Endodermal cell (in vitro differentiated cells): Measurements from ENCODE around the gene ENAH. TPM values are rescaled to one million over a fixed set of nuclear protein-coding genes. Genes with fewer than 3 reads are reported as not detected.

ENCODE experiments used
- DNase-seq: peaks from one replicate; pipeline ENCODE4 v3.0.0-alpha.2; 2017
- H3K27ac ChIP-seq: 2 replicates; pipeline ENCODE4 v1.5.1; 2013; ENCODE audit warnings: mild to moderate bottlenecking, low read depth, low read length, moderate library complexity
- H3K27me3 ChIP-seq: 2 replicates; pipeline ENCODE4 v1.6.1; 2013; ENCODE audit warnings: mild to moderate bottlenecking, low read length, moderate library complexity; ENCODE audit not compliant: insufficient read depth, control insufficient read depth, poor library complexity, severe bottlenecking
- H3K36me3 ChIP-seq: 2 replicates; pipeline ENCODE4 v1.7.0; 2013; ENCODE audit warnings: mild to moderate bottlenecking, low read length, moderate library complexity; ENCODE audit not compliant: control insufficient read depth, insufficient read depth
- H3K4me1 ChIP-seq: one replicate; pipeline ENCODE4 v1.7.0; 2013; ENCODE audit warnings: low read length; ENCODE audit not compliant: control insufficient read depth, insufficient read depth
- H3K4me3 ChIP-seq: 2 replicates; pipeline ENCODE4 v1.5.1; 2013; ENCODE audit warnings: mild to moderate bottlenecking, low read length, moderate library complexity
- H3K9ac ChIP-seq: 2 replicates; pipeline ENCODE4 v1.6.1; 2013; ENCODE audit warnings: mild to moderate bottlenecking, low read length, moderate library complexity; ENCODE audit not compliant: poor library complexity, severe bottlenecking; ENCODE audit errors: extremely low read depth
- H3K9me3 ChIP-seq: 2 replicates; pipeline ENCODE4 v1.6.1; 2013; ENCODE audit warnings: mild to moderate bottlenecking, low read length, moderate library complexity; ENCODE audit not compliant: control insufficient read depth
- H3K27ac Mint-ChIP-seq: 2 replicates; pipeline ENCODE4 v1.8.0; 2020; ENCODE audit warnings: mixed read lengths
- H3K27me3 Mint-ChIP-seq: 2 replicates; pipeline ENCODE4 v1.8.0; 2021; ENCODE audit warnings: mild to moderate bottlenecking, mixed read lengths; ENCODE audit not compliant: insufficient read depth
- H3K36me3 Mint-ChIP-seq: 2 replicates; pipeline ENCODE4 v1.8.0; 2020; ENCODE audit warnings: low read depth, mixed read lengths
- H3K4me1 Mint-ChIP-seq: 2 replicates; pipeline ENCODE4 v1.8.0; 2020; ENCODE audit warnings: mixed read lengths
- H3K4me3 Mint-ChIP-seq: 2 replicates; pipeline ENCODE4 v1.8.0; 2020; ENCODE audit warnings: mild to moderate bottlenecking, moderate library complexity, mixed read lengths
- H3K9me3 Mint-ChIP-seq: 2 replicates; pipeline ENCODE4 v1.8.0; 2020; ENCODE audit warnings: mild to moderate bottlenecking, mixed read lengths
- WGBS, 2 experiments: methylation state at CpG; one replicate each; pipeline versions ENCODE4 v1.1.5 to v1.1.7; 2013; ENCODE audit warnings: missing lambda C conversion rate in 2 of 2, mixed read lengths in 1 of 2; ENCODE audit not compliant: insufficient coverage in 1 of 2, insufficient read length in 1 of 2; 5-methylcytosine and 5-hydroxymethylcytosine counted together
- total RNA-seq, 2 donors: library from RNA; stranded (reverse); fragmentation: NEBNext Ultra II Directional in 1 of 2; extraction: Animal tissue kit (Norgen Biotek cat#: 25700) in 1 of 2; gene quantifications; 2 replicates in 1 of 2; 3 replicates in 1 of 2; pipeline ENCODE4 v1.2.1, GENCODE V29; 2021
- TF ChIP-seq, protein P1 (sequence below): fragments of 200-600 bp; sonication (generic); conservative IDR thresholded peaks from 2 replicates; pipeline ENCODE4 v1.5.0; 2021; ENCODE audit warnings: antibody characterized with exemption, mild to moderate bottlenecking

The ENAH gene
- total RNA-seq, 2 donors from 2014 or later: 263 to 267 TPM

DNA sequence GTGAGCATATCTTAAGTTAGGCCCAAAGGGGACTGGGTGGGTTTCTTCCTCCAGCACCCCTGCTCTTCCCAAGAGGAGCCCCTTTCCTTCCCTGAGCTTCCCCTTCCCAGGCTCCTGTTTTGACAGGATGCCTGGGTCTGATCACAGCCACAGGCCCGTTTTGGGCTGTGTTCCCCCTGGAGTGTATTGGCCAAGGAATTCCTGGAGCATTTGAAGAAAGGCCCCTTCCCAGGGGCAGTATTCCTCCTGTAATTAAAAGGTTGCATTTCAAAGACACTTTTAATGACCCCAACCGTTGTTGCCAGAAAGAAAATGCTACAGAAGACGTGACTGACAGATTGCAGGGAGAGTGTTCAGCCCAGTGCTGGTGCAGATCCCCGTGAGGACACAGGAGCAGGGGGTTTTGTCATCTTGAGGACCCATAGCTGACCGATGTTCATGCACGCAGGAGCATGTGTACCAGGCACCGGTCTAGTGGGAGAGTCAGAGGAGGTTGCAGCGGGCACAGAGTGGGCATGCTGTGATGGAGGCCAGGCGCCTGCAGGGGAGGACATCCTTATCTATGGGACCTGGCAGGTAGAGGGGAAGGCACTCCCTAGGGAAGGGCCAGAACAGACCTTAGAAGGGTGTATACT is 205.8 kb downstream of the ENAH start:
- Mint-ChIP-seq H3K9me3 (no peaks in the 10 kb centered on the region), H3K27ac (no peak overlapping the region), H3K4me1 (peaks cover 20% of the 10 kb centered on the region), H3K4me3 (no peak overlapping the region), H3K36me3 (no peaks in the 10 kb centered on the region), H3K27me3 (peaks cover 40% of the 10 kb centered on the region)
- no peak overlapping the region for H3K27ac ChIP-seq
- peaks cover 10% of the 10 kb centered on the region for H3K4me1 ChIP-seq
- TF ChIP-seq, protein P1, sequence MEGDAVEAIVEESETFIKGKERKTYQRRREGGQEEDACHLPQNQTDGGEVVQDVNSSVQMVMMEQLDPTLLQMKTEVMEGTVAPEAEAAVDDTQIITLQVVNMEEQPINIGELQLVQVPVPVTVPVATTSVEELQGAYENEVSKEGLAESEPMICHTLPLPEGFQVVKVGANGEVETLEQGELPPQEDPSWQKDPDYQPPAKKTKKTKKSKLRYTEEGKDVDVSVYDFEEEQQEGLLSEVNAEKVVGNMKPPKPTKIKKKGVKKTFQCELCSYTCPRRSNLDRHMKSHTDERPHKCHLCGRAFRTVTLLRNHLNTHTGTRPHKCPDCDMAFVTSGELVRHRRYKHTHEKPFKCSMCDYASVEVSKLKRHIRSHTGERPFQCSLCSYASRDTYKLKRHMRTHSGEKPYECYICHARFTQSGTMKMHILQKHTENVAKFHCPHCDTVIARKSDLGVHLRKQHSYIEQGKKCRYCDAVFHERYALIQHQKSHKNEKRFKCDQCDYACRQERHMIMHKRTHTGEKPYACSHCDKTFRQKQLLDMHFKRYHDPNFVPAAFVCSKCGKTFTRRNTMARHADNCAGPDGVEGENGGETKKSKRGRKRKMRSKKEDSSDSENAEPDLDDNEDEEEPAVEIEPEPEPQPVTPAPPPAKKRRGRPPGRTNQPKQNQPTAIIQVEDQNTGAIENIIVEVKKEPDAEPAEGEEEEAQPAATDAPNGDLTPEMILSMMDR: no peak
- WGBS, 2 experiments: 72 to 77% methylated on average over 9 of the region's 9 CpGs
- H3K36me3 ChIP-seq: no peaks in the 10 kb centered on the region
- DNase-seq: peak; percentile 62
- no peak overlapping the region for H3K4me3 ChIP-seq
- H3K9ac ChIP-seq: no peak overlapping the region
- H3K9me3 ChIP-seq: no peaks in the 10 kb centered on the region
- H3K27me3 ChIP-seq: no peaks in the 10 kb centered on the region

DNA sequence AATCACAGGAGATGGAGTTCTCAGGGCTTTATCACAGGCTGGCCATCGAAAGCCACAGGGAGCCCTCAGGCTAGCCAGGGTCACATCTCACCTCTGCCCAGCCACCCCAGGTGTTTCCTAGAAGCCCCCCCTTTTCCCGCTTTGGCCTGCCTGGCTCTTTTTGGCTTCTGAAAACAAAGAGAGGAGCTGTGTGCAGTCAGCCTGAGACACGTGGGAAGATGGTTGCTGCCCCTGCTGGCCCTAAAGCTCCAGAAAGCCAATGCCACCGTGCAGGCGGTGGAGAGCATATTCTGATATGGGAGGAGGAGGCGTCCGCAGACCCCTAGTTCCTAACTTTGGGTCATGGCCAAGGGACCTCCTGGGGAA is 206.3 kb downstream of the ENAH start:
- H3K27me3 ChIP-seq: no peaks in the 10 kb centered on the region
- H3K36me3 ChIP-seq: no peaks in the 10 kb centered on the region
- DNase-seq: peak; percentile 82
- TF ChIP-seq, protein P1: peak; percentile 45
- Mint-ChIP-seq H3K4me1 (peaks cover 21% of the 10 kb centered on the region), H3K9me3 (no peaks in the 10 kb centered on the region), H3K27ac (no peak overlapping the region), H3K4me3 (no peak overlapping the region), H3K27me3 (peaks cover 40% of the 10 kb centered on the region), H3K36me3 (no peaks in the 10 kb centered on the region)
- H3K9ac ChIP-seq: no peak overlapping the region
- no peaks in the 10 kb centered on the region for H3K9me3 ChIP-seq
- 60 to 68% methylated on average over 5 to 7 of the region's 7 CpGs for WGBS, 2 experiments
- no peak overlapping the region for H3K4me3 ChIP-seq
- H3K27ac ChIP-seq: no peak overlapping the region
- peaks cover 10% of the 10 kb centered on the region for H3K4me1 ChIP-seq

DNA sequence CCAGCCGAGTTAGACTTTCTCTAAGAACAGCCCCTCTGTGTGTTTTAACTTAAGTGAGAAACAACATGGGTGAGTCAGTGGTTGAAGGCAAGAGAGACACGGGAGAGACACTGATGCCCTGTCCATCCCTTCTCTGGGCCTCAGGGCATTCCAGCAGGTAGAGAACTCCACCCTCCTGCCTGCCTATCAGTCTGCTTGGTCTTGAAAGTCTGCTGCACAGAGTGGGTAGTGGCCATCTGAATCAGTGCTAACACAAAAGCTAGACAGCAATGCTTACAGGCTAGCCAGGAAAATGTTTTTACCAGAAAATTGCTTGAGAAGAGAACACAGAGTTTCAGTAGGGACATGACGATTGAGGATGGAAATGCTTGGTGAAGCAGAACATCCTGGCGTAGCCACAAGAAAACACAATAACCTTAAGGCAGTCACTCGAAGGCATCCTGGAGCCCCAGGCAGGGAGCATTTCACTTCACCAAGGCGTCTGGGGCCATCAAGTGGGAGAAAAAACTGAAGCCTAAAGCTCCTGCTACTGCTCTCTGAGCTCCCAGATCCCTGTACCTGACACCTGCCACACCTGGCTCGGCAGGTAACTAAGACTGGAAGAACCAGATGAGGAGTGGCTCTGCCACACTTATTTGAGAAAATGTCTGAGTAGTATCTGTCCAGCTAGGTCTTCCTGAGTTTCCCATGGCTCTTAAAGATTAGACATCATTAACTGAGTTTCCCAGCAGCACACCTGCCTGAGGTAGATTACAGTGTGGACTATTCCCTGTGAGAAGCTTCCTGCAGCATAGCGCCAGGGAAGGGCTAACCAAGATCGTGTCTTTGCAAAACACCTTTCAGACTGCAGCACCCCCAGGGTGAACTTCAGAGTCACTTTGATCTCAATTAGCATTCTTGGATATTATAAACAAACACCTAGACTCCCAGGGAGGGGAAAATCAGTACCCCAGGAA is 207.0 kb downstream of the ENAH start:
- H3K27me3 Mint-ChIP-seq: peaks cover 39% of the 10 kb centered on the region
- Histone ChIP-seq H3K4me3 (no peak overlapping the region), H3K4me1 (peaks cover 10% of the 10 kb centered on the region), H3K27ac (no peak overlapping the region), H3K27me3 (no peaks in the 10 kb centered on the region), H3K9me3 (no peaks in the 10 kb centered on the region), H3K9ac (no peak overlapping the region), H3K36me3 (no peaks in the 10 kb centered on the region)
- TF ChIP-seq, protein P1: no peak
- H3K4me3 Mint-ChIP-seq: no peak overlapping the region
- H3K36me3 Mint-ChIP-seq: no peaks in the 10 kb centered on the region
- H3K9me3 Mint-ChIP-seq: no peaks in the 10 kb centered on the region
- 82 to 88% methylated on average over 7 to 9 of the region's 9 CpGs for WGBS, 2 experiments
- H3K4me1 Mint-ChIP-seq: peaks cover 23% of the 10 kb centered on the region
- H3K27ac Mint-ChIP-seq: no peak overlapping the region
- peak; percentile 74 for DNase-seq
